ENCODE results near the gene CAMK2A.

- TF ChIP-seq CTCF (IDR thresholded peaks at IDR 0.05) (no peak), POLR2A (IDR thresholded peaks at IDR 0.05) (no peak)
Measured at GRCh38 chr5:150245808-150246207, 43.8 kb downstream of the CAMK2A start.

Measured in testis (tissue), 2 donors.